Neuronal stem cell (in vitro differentiated cells): Measurements from ENCODE around the gene TAS2R38.

Experiments used
- DNase-seq: peaks from one replicate; pipeline ENCODE4 v3.0.0-alpha.2; 2013; ENCODE audit warnings: low spot score
- H2AFZ ChIP-seq: one replicate; pipeline ENCODE4 v1.6.1; 2013; ENCODE audit warnings: mild to moderate bottlenecking, low read length, inconsistent platforms
- H2AK5ac ChIP-seq: 2 replicates; pipeline ENCODE4 v1.6.1; 2013; ENCODE audit warnings: low read depth, mild to moderate bottlenecking, inconsistent platforms, low read length, moderate library complexity, mixed read lengths
- H2BK120ac ChIP-seq: 2 replicates; pipeline ENCODE4 v1.6.1; 2013; ENCODE audit warnings: low read depth, mild to moderate bottlenecking, inconsistent platforms, low read length, moderate library complexity, mixed read lengths
- H2BK12ac ChIP-seq: one replicate; pipeline ENCODE4 v1.6.1; 2013; ENCODE audit warnings: low read length, inconsistent platforms
- H2BK15ac ChIP-seq: 2 replicates; pipeline ENCODE4 v1.6.1; 2013; ENCODE audit warnings: mild to moderate bottlenecking, low read length, inconsistent platforms, mixed read lengths
- H2BK5ac ChIP-seq: one replicate; pipeline ENCODE4 v1.6.1; 2013; ENCODE audit warnings: inconsistent platforms, mild to moderate bottlenecking, low read length, moderate library complexity
- H3K14ac ChIP-seq: one replicate; pipeline ENCODE4 v1.6.1; 2013; ENCODE audit warnings: low read length, inconsistent platforms
- H3K18ac ChIP-seq: 2 replicates; pipeline ENCODE4 v1.6.1; 2013; ENCODE audit warnings: low read length, inconsistent platforms
- H3K23ac ChIP-seq: 2 replicates; pipeline ENCODE4 v1.6.1; 2013; ENCODE audit warnings: low read depth, mild to moderate bottlenecking, mixed read lengths, low read length, inconsistent platforms; ENCODE audit not compliant: poor library complexity
- H3K27ac ChIP-seq: replicated peaks from 3 replicates; pipeline ENCODE4 v1.5.1; 2013; ENCODE audit warnings: low read length, inconsistent platforms
- H3K27me3 ChIP-seq, 3 experiments: 2 replicates each; pipeline ENCODE4 v1.6.1; 2013; ENCODE audit warnings: low read length in 3 of 3, mild to moderate bottlenecking in 2 of 3, inconsistent platforms in 1 of 3, low read depth in 1 of 3, mixed read lengths in 1 of 3, moderate library complexity in 1 of 3; ENCODE audit not compliant: control insufficient read depth in 3 of 3, insufficient read depth in 3 of 3
- H3K36me3 ChIP-seq, 2 donors: replicated peaks in 1 of 2; 2 replicates each; pipeline ENCODE4 v1.6.1; 2013; ENCODE audit warnings: low read length in 2 of 2; ENCODE audit not compliant: control insufficient read depth in 2 of 2, insufficient read depth in 2 of 2
- H3K4ac ChIP-seq: 2 replicates; pipeline ENCODE4 v1.6.1; 2013; ENCODE audit warnings: inconsistent platforms, mild to moderate bottlenecking, low read length, moderate library complexity
- H3K4me1 ChIP-seq, 2 donors: 1 replicate in 1 of 2; 2 replicates in 1 of 2; pipeline ENCODE4 v1.6.1; 2013; ENCODE audit warnings: low read length in 2 of 2, low read depth in 1 of 2; ENCODE audit not compliant: control insufficient read depth in 2 of 2, insufficient read depth in 1 of 2
- H3K4me2 ChIP-seq: one replicate; pipeline ENCODE4 v1.6.1; 2013; ENCODE audit warnings: mild to moderate bottlenecking, low read length, inconsistent platforms; ENCODE audit not compliant: insufficient read depth, poor library complexity, severe bottlenecking
- H3K4me3 ChIP-seq, 2 donors: 2 replicates each; pipeline ENCODE4 v1.5.1; 2013; ENCODE audit warnings: low read length in 2 of 2, mild to moderate bottlenecking in 2 of 2, inconsistent platforms in 1 of 2, moderate library complexity in 1 of 2
- H3K79me1 ChIP-seq: one replicate; pipeline ENCODE4 v1.6.1; 2013; ENCODE audit warnings: low read depth, mild to moderate bottlenecking, inconsistent platforms, low read length, moderate library complexity
- H3K9ac ChIP-seq: one replicate; pipeline ENCODE4 v1.6.1; 2013; ENCODE audit warnings: mild to moderate bottlenecking, low read depth, low read length, inconsistent platforms; ENCODE audit not compliant: poor library complexity
- H3K9me3 ChIP-seq, 2 donors: replicated peaks in 1 of 2; 2 replicates each; pipeline versions ENCODE3 to v1.6.1; 2013; ENCODE audit warnings: low read length in 2 of 2, mild to moderate bottlenecking in 2 of 2, inconsistent platforms in 1 of 2, low read depth in 1 of 2, mixed read lengths in 1 of 2, moderate library complexity in 1 of 2; ENCODE audit not compliant: control insufficient read depth in 2 of 2, insufficient read depth in 1 of 2
- H4K8ac ChIP-seq: one replicate; pipeline ENCODE4 v1.6.1; 2013; ENCODE audit warnings: low read depth, mild to moderate bottlenecking, inconsistent platforms, low read length, moderate library complexity
- H4K91ac ChIP-seq: one replicate; pipeline ENCODE4 v1.6.1; 2013; ENCODE audit warnings: low read length, low read depth, mild to moderate bottlenecking, inconsistent platforms; ENCODE audit not compliant: poor library complexity
- WGBS, 2 donors: extraction: QIAGEN DNeasy Blood & Tissue Kit; methylation state at CpG; one replicate each; pipeline ENCODE4 v1.1.7; 2013; ENCODE audit warnings: missing lambda C conversion rate in 2 of 2, mixed read lengths in 1 of 2; ENCODE audit not compliant: insufficient read length in 2 of 2, insufficient replicate concordance in 1 of 2; ENCODE audit errors: extremely low coverage in 2 of 2; 5-methylcytosine and 5-hydroxymethylcytosine counted together

The TAS2R38 gene

DNA sequence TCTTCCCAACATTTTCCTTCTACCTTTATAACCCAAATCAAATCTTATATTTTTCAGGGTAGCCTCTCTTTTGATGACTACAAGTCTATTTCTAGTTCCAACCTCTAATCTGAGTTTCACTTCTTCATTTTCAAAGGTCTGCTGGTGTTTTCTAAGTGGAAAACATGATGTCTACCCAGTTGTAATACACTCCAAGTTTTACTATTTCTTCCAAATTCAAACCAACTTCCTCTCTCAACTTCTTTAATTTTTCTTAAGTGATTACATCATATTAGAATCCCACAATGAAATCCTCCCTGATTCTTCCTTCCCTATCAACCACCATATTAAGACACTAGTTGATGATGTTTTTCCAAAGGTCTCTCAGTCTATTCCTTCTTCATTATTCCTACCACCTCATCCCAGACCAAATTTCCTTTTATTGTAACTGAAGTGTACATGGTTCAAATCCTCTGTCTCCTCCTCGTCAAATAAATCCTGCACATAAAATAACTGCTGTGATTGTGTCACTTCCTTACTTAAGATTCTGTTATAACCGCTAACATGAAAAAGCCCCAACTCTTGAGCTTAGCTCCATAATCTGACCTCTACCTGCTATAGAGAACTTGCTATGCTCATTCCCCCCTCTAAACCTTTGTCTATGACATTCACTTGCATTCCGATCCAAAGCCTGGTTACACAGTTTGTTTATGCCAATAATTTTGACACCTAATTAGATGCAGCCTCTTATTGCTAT, 12.7 kb downstream of the TAS2R38 start:
- Histone ChIP-seq H3K18ac (no peak overlapping the region), H2BK5ac (no peak overlapping the region), H2BK12ac (no peak overlapping the region), H3K14ac (no peak overlapping the region), H2AFZ (no peak overlapping the region), H4K91ac (no peak overlapping the region), H3K4me2 (no peak overlapping the region), H3K9ac (no peak overlapping the region), H3K9me3 (no peaks in the 10 kb centered on the region), H3K36me3 (no peaks in the 10 kb centered on the region), H3K4me1 (peaks cover 0 to 2% of the 10 kb centered on the region in 2 donors), H3K79me1 (no peaks in the 10 kb centered on the region), H4K8ac (no peak overlapping the region), H3K27me3 (no peaks in the 10 kb centered on the region), H3K23ac (no peak overlapping the region), H3K4ac (no peak overlapping the region), H2AK5ac (no peak overlapping the region), H2BK15ac (no peak overlapping the region), H2BK120ac (no peak overlapping the region), H3K27ac (no peak overlapping the region), H3K4me3 (no peak overlapping the region)
- WGBS, 2 donors: no CpG with 5 or more reads among the region's 3 CpGs
- DNase-seq: no peak

DNA sequence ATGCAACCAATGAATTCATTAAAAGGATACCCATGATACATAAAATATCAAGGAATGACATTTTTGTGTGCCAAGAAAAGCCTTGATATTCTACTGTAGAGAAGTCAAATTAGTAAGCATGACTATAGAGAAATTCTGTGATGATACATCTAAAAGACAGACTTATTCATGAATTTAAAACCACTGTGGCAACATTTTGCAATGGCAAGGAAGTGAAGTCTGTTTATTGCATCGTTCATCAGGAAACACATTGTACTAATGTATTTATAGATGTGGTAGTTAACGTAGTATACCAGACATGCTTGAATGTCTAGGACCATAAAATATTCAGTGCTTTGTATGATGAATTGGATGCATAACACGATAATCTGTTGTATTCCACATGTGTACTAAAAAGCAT, 17.5 kb downstream of the TAS2R38 start:
- no peak overlapping the region for H3K18ac ChIP-seq
- no CpG with 5 or more reads among the region's 3 CpGs for WGBS, 2 donors
- no peak for DNase-seq
- no peak overlapping the region for H2AFZ ChIP-seq
- H2BK15ac ChIP-seq: no peak overlapping the region
- no peaks in the 10 kb centered on the region for H3K79me1 ChIP-seq
- no peaks in the 10 kb centered on the region for H3K9me3 ChIP-seq
- H4K91ac ChIP-seq: no peak overlapping the region
- no peak overlapping the region for H3K4me3 ChIP-seq
- no peak overlapping the region for H3K14ac ChIP-seq
- no peak overlapping the region for H3K27ac ChIP-seq
- H2BK5ac ChIP-seq: no peak overlapping the region
- no peaks in the 10 kb centered on the region for H3K36me3 ChIP-seq
- peaks cover 0 to 1% of the 10 kb centered on the region in 2 donors for H3K4me1 ChIP-seq
- no peak overlapping the region for H3K23ac ChIP-seq
- H3K9ac ChIP-seq: no peak overlapping the region
- no peak overlapping the region for H3K4me2 ChIP-seq
- H2BK120ac ChIP-seq: no peak overlapping the region
- no peak overlapping the region for H4K8ac ChIP-seq
- no peak overlapping the region for H3K4ac ChIP-seq
- no peak overlapping the region for H2AK5ac ChIP-seq
- H3K27me3 ChIP-seq: no peaks in the 10 kb centered on the region
- no peak overlapping the region for H2BK12ac ChIP-seq

DNA sequence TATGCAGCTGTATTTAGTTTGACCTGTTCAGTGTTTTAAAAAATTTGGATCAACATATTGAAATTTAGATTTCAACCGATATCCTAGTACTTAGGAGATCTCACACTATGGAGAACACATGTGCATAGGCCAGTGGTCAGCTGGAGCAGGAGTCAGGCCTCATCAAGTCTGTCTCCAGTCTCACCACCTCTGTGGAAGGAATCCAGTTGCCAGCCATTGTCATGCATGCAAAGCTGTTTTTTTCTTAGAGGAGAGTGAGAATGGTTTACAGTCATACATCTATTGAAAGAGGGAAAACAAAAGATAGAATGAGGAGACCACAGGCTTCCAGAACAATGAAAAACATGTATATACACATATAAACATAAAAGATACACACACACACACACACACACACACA, 19.2 kb downstream of the TAS2R38 start:
- peaks cover 0 to 1% of the 10 kb centered on the region in 2 donors for H3K4me1 ChIP-seq
- H4K91ac ChIP-seq: no peak overlapping the region
- no peak overlapping the region for H3K9ac ChIP-seq
- H3K79me1 ChIP-seq: no peaks in the 10 kb centered on the region
- no peak overlapping the region for H2AK5ac ChIP-seq
- no peak for DNase-seq
- no peaks in the 10 kb centered on the region for H3K36me3 ChIP-seq
- H3K4me2 ChIP-seq: no peak overlapping the region
- no peak overlapping the region for H2AFZ ChIP-seq
- H2BK120ac ChIP-seq: no peak overlapping the region
- no peak overlapping the region for H2BK5ac ChIP-seq
- no peaks in the 10 kb centered on the region for H3K9me3 ChIP-seq
- WGBS, 2 donors: no CpG with 5 or more reads among the region's 1 CpG
- no peak overlapping the region for H3K14ac ChIP-seq
- no peak overlapping the region for H3K23ac ChIP-seq
- no peaks in the 10 kb centered on the region for H3K27me3 ChIP-seq
- no peak overlapping the region for H3K18ac ChIP-seq
- no peak overlapping the region for H2BK15ac ChIP-seq
- H3K27ac ChIP-seq: no peak overlapping the region
- no peak overlapping the region for H4K8ac ChIP-seq
- no peak overlapping the region for H3K4me3 ChIP-seq
- no peak overlapping the region for H3K4ac ChIP-seq
- H2BK12ac ChIP-seq: no peak overlapping the region

DNA sequence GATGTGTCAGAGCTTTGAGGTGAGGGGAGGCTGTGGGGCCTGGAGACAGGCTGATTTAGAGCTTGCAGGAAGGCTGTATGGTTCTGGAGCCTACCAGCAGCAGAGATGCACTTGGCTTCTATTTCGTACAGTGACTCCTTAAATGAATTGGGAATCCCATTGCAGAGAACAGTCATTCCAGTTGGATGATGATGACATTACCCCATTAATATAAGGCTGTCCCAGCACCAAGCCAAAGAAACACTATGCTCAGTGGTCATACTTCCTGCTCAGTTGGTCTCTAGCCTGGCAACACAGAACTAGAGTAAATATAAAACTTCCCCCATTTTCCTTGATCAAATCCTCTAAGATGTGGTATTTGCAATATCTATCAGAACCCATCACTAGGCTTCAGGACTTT, 21.1 kb downstream of the TAS2R38 start:
- Histone ChIP-seq H3K18ac (no peak overlapping the region), H3K27me3 (no peaks in the 10 kb centered on the region), H3K4ac (no peak overlapping the region), H2BK120ac (no peak overlapping the region), H4K91ac (no peak overlapping the region), H2BK5ac (no peak overlapping the region), H3K4me3 (no peak overlapping the region), H3K36me3 (no peaks in the 10 kb centered on the region), H3K79me1 (no peaks in the 10 kb centered on the region), H3K4me1 (peaks cover 0 to 1% of the 10 kb centered on the region in 2 donors), H3K9me3 (no peaks in the 10 kb centered on the region), H2BK12ac (no peak overlapping the region), H2BK15ac (no peak overlapping the region), H4K8ac (no peak overlapping the region), H2AFZ (no peak overlapping the region), H2AK5ac (no peak overlapping the region), H3K27ac (no peak overlapping the region), H3K9ac (no peak overlapping the region), H3K23ac (no peak overlapping the region), H3K4me2 (no peak overlapping the region), H3K14ac (no peak overlapping the region)
- WGBS, 2 donors: no CpG with 5 or more reads among the region's 1 CpG
- DNase-seq: no peak
